Measurements from ENCODE around the gene CAPZA3. TPM values are rescaled to one million over a fixed set of nuclear protein-coding genes. Genes with fewer than 3 reads are reported as not detected.
A peak's percentile ranks its signal among the peaks of the same experiment; 100 is the strongest.
"Not testable (repeated sequence)": the region's sequence is repeated elsewhere in the genome, so short reads cannot be mapped to it uniquely, and the experiment has no call there.

CAPZA3 gene
- total RNA-seq (2014; rRNA removed), result not detected in 2 replicates
- not detected for Bru-seq, nascent RNA
- BruChase-seq, experiment 1, labeled RNA remaining after a 6-hour chase, result not detected
- not detected for BruChase-seq, experiment 2, labeled RNA remaining after a 2-hour chase
- long read RNA-seq, result 0 reads

- Histone ChIP-seq H3K9me3 (ENCODE audit: low read length) (0 out of 2 replicates have a peak, but pooled peaks cover 5% of the 10 kb centered on the region), H3K4me3 (ENCODE audit: low read length) (no peak within 1 kb of the TSS), H3K27me3 (ENCODE audit: low read length) (no peaks in the 10 kb centered on the region), H3K9ac (ENCODE audit: low read length) (no peak within 1 kb of the TSS), H4K20me1 (ENCODE audit: low read length) (no peaks in the 10 kb centered on the region), H3K36me3 (ENCODE audit: low read depth, low read length) (no peaks in the 10 kb centered on the region), H3K27ac (ENCODE audit: low read length) (no peak within 1 kb of the TSS), H3K79me2 (ENCODE audit: low read length) (no peaks in the 10 kb centered on the region), H2AFZ (ENCODE audit: low read length) (no peak within 1 kb of the TSS), H3F3A (ENCODE audit: low read length, unreplicated experiment) (no peaks in the 10 kb centered on the region), H3K4me2 (ENCODE audit: low read length) (no peak within 1 kb of the TSS), H3K9me2 (replicated peaks; ENCODE audit: low read length) (no peaks in the 10 kb centered on the region), H3K4me1 (ENCODE audit: insufficient read depth, low read length) (no peaks in the 10 kb centered on the region)
- CTCF ChIA-PET, result no interaction called here
- no TSS peak for BruUV-seq (replicated peaks)
- POLR2A ChIA-PET (ENCODE audit: unreplicated experiment), result no interaction called here
- DNase-seq, result no peak
- no peak for TF ChIP-seq EZH2 (IDR thresholded peaks at IDR 0.05; ENCODE audit: low read length, unreplicated experiment)
- no peak for TF ChIP-seq EZH2phosphoT487 (IDR thresholded peaks at IDR 0.05; ENCODE audit: borderline replicate concordance, low read length)
- no peak for TF ChIP-seq CTCF (conservative IDR thresholded peaks at IDR 0.05; ENCODE audit: low read depth, low read length)
- no peak for ATAC-seq
- intact Hi-C loops (cut with micrococcal nuclease), result no loop called here
These were observed at the start of gene CAPZA3, which contains the start of gene PLCZ1 for GRCh38 chr12:18737819-18738218. Gene CAPZA3, plus strand, starts transcription at chr12:18738119. Its CDS starts 150 bp downstream, at chr12:18738269. Gene PLCZ1, minus strand, starts transcription at chr12:18738012. Its CDS starts 641 bp downstream, at chr12:18737371.

DNA sequence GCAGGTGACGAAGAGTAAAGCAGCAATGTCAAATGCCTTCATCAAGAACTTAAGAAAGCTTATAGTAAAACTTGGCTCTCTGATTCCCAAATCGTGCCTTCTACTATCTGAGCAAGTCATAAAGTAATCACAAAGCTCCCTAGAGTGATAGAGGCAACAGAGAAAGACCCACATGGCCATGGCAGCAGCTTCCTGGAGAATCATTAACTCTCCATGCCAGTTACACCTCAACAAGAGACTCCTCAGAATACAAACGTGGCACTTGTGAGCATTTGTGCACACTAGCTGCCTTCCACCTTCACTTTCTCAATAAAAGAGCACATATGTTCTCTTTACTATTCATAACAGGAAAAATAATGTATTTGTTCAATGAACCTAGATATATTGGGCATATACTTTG lies 48.1 kb upstream of the CAPZA3 start:
- Histone ChIP-seq H3K9ac (ENCODE audit: low read length) (peak overlapping the region; percentile 50), H3F3A (ENCODE audit: low read length, unreplicated experiment) (no peaks in the 10 kb centered on the region), H3K4me3 (ENCODE audit: low read length) (no peak overlapping the region), H3K9me2 (replicated peaks; ENCODE audit: low read length) (no peaks in the 10 kb centered on the region), H4K20me1 (ENCODE audit: low read length) (no peaks in the 10 kb centered on the region), H2AFZ (ENCODE audit: low read length) (no peak overlapping the region; the same call in 1 of the 2 replicates), H3K9me3 (ENCODE audit: low read length) (no peaks in the 10 kb centered on the region), H3K27me3 (ENCODE audit: low read length) (no peaks in the 10 kb centered on the region), H3K79me2 (ENCODE audit: low read length) (no peaks in the 10 kb centered on the region), H3K4me1 (ENCODE audit: insufficient read depth, low read length) (peaks cover 22% of the 10 kb centered on the region), H3K4me2 (ENCODE audit: low read length) (0 out of 2 replicates have a peak overlapping the region, but pooled peaks have one; percentile 61), H3K36me3 (ENCODE audit: low read depth, low read length) (no peaks in the 10 kb centered on the region), H3K27ac (ENCODE audit: low read length) (peak overlapping the region; percentile 93)
- intact Hi-C loops (cut with micrococcal nuclease), result no loop called here
- ChIA-PET CTCF (no interaction called here), POLR2A (ENCODE audit: unreplicated experiment) (no interaction called here)
- ATAC-seq (no peak), DNase-seq (no peak)
- no peak for TF ChIP-seq CTCF (conservative IDR thresholded peaks at IDR 0.05; ENCODE audit: low read depth, low read length)
- TF ChIP-seq EZH2phosphoT487 (IDR thresholded peaks at IDR 0.05; ENCODE audit: borderline replicate concordance, low read length), result no peak
- TF ChIP-seq EZH2 (IDR thresholded peaks at IDR 0.05; ENCODE audit: low read length, unreplicated experiment), result no peak
- no TSS peak for BruUV-seq (replicated peaks)

DNA sequence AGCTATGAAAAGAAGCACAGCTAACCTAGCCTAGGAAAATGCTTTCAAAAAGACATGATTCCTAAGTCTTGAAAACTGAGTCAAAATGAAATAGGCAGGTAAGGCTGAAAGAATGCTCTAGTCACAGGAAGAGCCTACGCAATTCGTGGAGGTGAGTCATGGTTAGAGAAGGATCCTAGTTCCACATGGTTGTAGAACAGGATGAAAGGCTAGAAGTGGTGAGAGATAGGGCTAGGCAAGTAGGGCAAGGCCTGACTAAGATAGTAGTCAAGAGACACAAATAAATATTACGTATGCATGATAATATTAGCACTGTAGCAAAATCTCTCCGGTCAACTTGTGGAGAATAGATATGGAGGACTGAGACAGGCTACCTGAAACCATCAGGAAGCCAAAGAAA lies 47.3 kb upstream of the CAPZA3 start:
- Histone ChIP-seq H3K9me3 (ENCODE audit: low read length) (no peaks in the 10 kb centered on the region), H3K36me3 (ENCODE audit: low read depth, low read length) (no peaks in the 10 kb centered on the region), H3K4me2 (ENCODE audit: low read length) (peak overlapping the region; percentile 61), H3K79me2 (ENCODE audit: low read length) (no peaks in the 10 kb centered on the region), H3K4me1 (ENCODE audit: insufficient read depth, low read length) (peaks cover 22% of the 10 kb centered on the region), H4K20me1 (ENCODE audit: low read length) (no peaks in the 10 kb centered on the region), H3K9ac (ENCODE audit: low read length) (peak overlapping the region; percentile 50; the same call in 1 of the 2 replicates), H2AFZ (ENCODE audit: low read length) (no peak overlapping the region), H3F3A (ENCODE audit: low read length, unreplicated experiment) (no peaks in the 10 kb centered on the region), H3K27ac (ENCODE audit: low read length) (peak overlapping the region; percentile 93), H3K27me3 (ENCODE audit: low read length) (no peaks in the 10 kb centered on the region), H3K9me2 (replicated peaks; ENCODE audit: low read length) (no peaks in the 10 kb centered on the region), H3K4me3 (ENCODE audit: low read length) (no peak overlapping the region)
- BruUV-seq (replicated peaks), result no TSS peak
- intact Hi-C loops (cut with micrococcal nuclease), result no loop called here
- DNase-seq (peak; percentile 95), ATAC-seq (peak; percentile 99)
- CTCF ChIA-PET, result no interaction called here
- POLR2A ChIA-PET (ENCODE audit: unreplicated experiment), result no interaction called here
- TF ChIP-seq EZH2phosphoT487 (IDR thresholded peaks at IDR 0.05; ENCODE audit: borderline replicate concordance, low read length) (no peak), CTCF (conservative IDR thresholded peaks at IDR 0.05; ENCODE audit: low read depth, low read length) (no peak), EZH2 (IDR thresholded peaks at IDR 0.05; ENCODE audit: low read length, unreplicated experiment) (no peak)

DNA sequence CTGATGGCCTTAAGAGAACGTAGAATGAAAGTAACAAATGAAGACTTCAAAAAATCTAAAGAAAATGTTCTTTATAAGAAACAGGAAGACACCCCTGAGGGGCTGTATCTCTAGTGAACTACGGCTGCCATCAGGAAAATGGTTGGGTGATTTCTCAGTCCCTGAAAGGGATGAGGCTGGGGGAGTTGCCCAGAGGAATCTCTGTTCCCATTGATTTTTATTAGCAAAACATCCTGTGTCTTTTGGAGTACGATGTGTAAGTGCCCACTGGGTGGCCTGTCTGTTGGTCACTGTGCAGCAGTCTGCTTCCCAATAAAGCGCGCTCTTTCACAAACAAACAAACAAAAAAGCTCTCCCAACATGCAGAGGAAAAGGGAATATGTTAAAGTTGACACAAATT lies 43.9 kb upstream of the CAPZA3 start:
- H2AFZ ChIP-seq (ENCODE audit: low read length); H3K9me2 ChIP-seq (replicated peaks; ENCODE audit: low read length); BruUV-seq (replicated peaks); H3K9me3 ChIP-seq (ENCODE audit: low read length); H3F3A ChIP-seq (ENCODE audit: low read length, unreplicated experiment); H3K27me3 ChIP-seq (ENCODE audit: low read length); CTCF ChIA-PET; H3K9ac ChIP-seq (ENCODE audit: low read length); H3K4me2 ChIP-seq (ENCODE audit: low read length); intact Hi-C loops (cut with micrococcal nuclease); H3K4me3 ChIP-seq (ENCODE audit: low read length); H3K27ac ChIP-seq (ENCODE audit: low read length); H3K36me3 ChIP-seq (ENCODE audit: low read depth, low read length); POLR2A ChIA-PET (ENCODE audit: unreplicated experiment); H3K79me2 ChIP-seq (ENCODE audit: low read length); H4K20me1 ChIP-seq (ENCODE audit: low read length); ATAC-seq; DNase-seq: not testable (repeated sequence)
- H3K4me1 ChIP-seq (ENCODE audit: insufficient read depth, low read length), result peaks cover 33% of the 10 kb centered on the region

All from PC-3 (cell line).